Suppressor macrophage treated with lipopolysaccharide for 4 hours (primary cell): Measurements from ENCODE around the gene ERN1.
"Not testable (repeated sequence)": the region's sequence is repeated elsewhere in the genome, so short reads cannot be mapped to it uniquely, and the experiment has no call there.

ENCODE experiments used
- DNase-seq: peaks from one replicate; pipeline ENCODE4 v3.0.0-alpha.2; 2020

ERN1 gene

GRCh38 chr17:64022611-64023063, 107.3 kb downstream of the ERN1 start:
- DNase-seq, result no peak

GRCh38 chr17:64020056-64020766, 109.7 kb downstream of the ERN1 start, which contains the start of gene ICAM2:
ICAM2 (minus strand) TSS chr17:64020633; CDS start chr17:64006691, 13,942 bp downstream.
- DNase-seq, result peak; percentile 51

- DNase-seq, result not testable (repeated sequence)
Observed at GRCh38 chr17:64019551-64019961, 110.4 kb downstream of the ERN1 start.

GRCh38 chr17:64017381-64017980, 112.5 kb downstream of the ERN1 start:
- DNase-seq, result peak; percentile 29

GRCh38 chr17:64016974-64017373, 113.0 kb downstream of the ERN1 start:
- no peak for DNase-seq

- DNase-seq, result no peak
Observed at GRCh38 chr17:64016231-64016784, 113.6 kb downstream of the ERN1 start.

GRCh38 chr17:64015447-64015846, 114.5 kb downstream of the ERN1 start:
- no peak for DNase-seq

GRCh38 chr17:64009571-64010402, 120.2 kb downstream of the ERN1 start:
- peak; percentile 76 for DNase-seq

- DNase-seq, result no peak
Observed at GRCh38 chr17:64008830-64009229, 121.1 kb downstream of the ERN1 start.

GRCh38 chr17:64008346-64008745, 121.6 kb downstream of the ERN1 start:
- no peak for DNase-seq

- peak; percentile 51 for DNase-seq
Observed at GRCh38 chr17:64007838-64008282, 122.1 kb downstream of the ERN1 start.

- not testable (repeated sequence) for DNase-seq
Observed at GRCh38 chr17:64007089-64007837, 122.7 kb downstream of the ERN1 start.

GRCh38 chr17:64006361-64007088, 123.4 kb downstream of the ERN1 start:
- DNase-seq, result no peak

- no peak for DNase-seq
Observed at GRCh38 chr17:64005734-64006167, 124.2 kb downstream of the ERN1 start.

GRCh38 chr17:64004903-64005733, 124.8 kb downstream of the ERN1 start:
- no peak for DNase-seq

- no peak for DNase-seq
Observed at GRCh38 chr17:64004218-64004770, 125.7 kb downstream of the ERN1 start.

- no peak for DNase-seq
Observed at GRCh38 chr17:64003526-64004121, 126.3 kb downstream of the ERN1 start.

- no peak for DNase-seq
Observed at GRCh38 chr17:64002658-64003525, 127.1 kb downstream of the ERN1 start.
